HEK293T (cell line): ENCODE data around the gene BRIP1.
"Not testable (repeated sequence)": the region's sequence is repeated elsewhere in the genome, so short reads cannot be mapped to it uniquely, and the experiment has no call there.

Experiments
- BHLHE40 ChIP-seq: fragments of 450-650 bp; IDR thresholded peaks from 2 replicates; pipeline ENCODE4 v1.6.1; 2016; ENCODE audit warnings: mild to moderate bottlenecking, moderate library complexity, borderline replicate concordance
- ELF4 ChIP-seq: fragments of 450-650 bp; IDR thresholded peaks from 2 replicates; pipeline ENCODE4 v1.6.1; 2017; ENCODE audit warnings: antibody characterized with exemption
- FOXK2 ChIP-seq: fragments of 450-650 bp; IDR thresholded peaks from 2 replicates; pipeline ENCODE4 v1.6.1; 2016; ENCODE audit warnings: mild to moderate bottlenecking
- FOXM1 ChIP-seq: fragments of 450-650 bp; IDR thresholded peaks from 2 replicates; pipeline ENCODE4 v1.6.1; 2017; ENCODE audit warnings: mild to moderate bottlenecking, borderline replicate concordance
- HDGF ChIP-seq: fragments of 450-650 bp; IDR thresholded peaks from 2 replicates; pipeline ENCODE4 v1.6.1; 2017; ENCODE audit warnings: antibody characterized with exemption, borderline replicate concordance
- L3MBTL2 ChIP-seq: fragments of 450-650 bp; conservative IDR thresholded peaks from 2 replicates; pipeline ENCODE4 v1.6.1; 2016; ENCODE audit warnings: mild to moderate bottlenecking
- NFRKB ChIP-seq: fragments of 450-650 bp; IDR thresholded peaks from 2 replicates; pipeline ENCODE4 v1.6.1; 2016; ENCODE audit warnings: mild to moderate bottlenecking, moderate library complexity
- PKNOX1 ChIP-seq: fragments of 450-650 bp; IDR thresholded peaks from 2 replicates; pipeline ENCODE4 v1.6.1; 2016
- SP1 ChIP-seq: fragments of 450-650 bp; IDR thresholded peaks from 2 replicates; pipeline ENCODE4 v1.6.1; 2017
- SUZ12 ChIP-seq: fragments of 450-650 bp; IDR thresholded peaks from 2 replicates; pipeline ENCODE4 v1.6.1; 2016; ENCODE audit warnings: mild to moderate bottlenecking
- TARDBP ChIP-seq: fragments of 450-650 bp; IDR thresholded peaks from 2 replicates; pipeline ENCODE4 v1.6.1; 2016
- ZNF384 ChIP-seq: fragments of 450-650 bp; IDR thresholded peaks from 2 replicates; pipeline ENCODE4 v1.6.1; 2016

GRCh38 chr17:61727798-61728197 is 135.5 kb downstream of the BRIP1 start:
- TF ChIP-seq SUZ12, L3MBTL2, FOXM1, ELF4, PKNOX1, SP1, BHLHE40, FOXK2, TARDBP, ZNF384, NFRKB, HDGF: not testable (repeated sequence)
